Measurements from ENCODE around the gene C10orf90.

DNA sequence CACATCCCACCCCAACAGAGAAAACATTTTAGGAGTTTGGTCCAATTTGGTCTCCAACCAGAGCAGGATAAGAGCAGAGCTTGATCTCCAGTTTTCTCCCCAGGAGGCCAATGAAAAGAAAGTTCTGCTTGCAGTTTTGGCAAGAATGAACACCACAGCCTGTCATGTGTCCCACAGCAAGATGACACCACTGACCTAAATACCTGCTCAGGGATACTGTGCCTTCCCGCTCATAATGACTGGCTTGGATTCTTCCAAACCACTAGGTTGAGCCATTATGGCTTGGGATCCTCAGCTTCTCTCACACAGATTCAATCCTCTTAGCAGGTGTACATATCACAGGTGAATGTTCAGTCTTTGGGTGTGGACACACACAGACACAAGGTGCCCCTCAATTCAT lies 53.3 kb downstream of the C10orf90 start:
- TF ChIP-seq EP300 (IDR thresholded peaks at IDR 0.05): no peak
- TF ChIP-seq POLR2AphosphoS5 (IDR thresholded peaks at IDR 0.05): no peak
- TF ChIP-seq POLR2A (IDR thresholded peaks at IDR 0.05; ENCODE audit: low read depth): no peak
